ENCODE measurements around the gene GPANK1.

GRCh38 chr6:31676322-31676903 lies 11.6 kb upstream of the GPANK1 start:
- TF ChIP-seq CTCF (conservative IDR thresholded peaks at IDR 0.05; ENCODE audit: low read depth, low read length) (no peak), EZH2 (IDR thresholded peaks at IDR 0.05; ENCODE audit: borderline replicate concordance, low read depth, low read length, poor library complexity, severe bottlenecking) (no peak)

Data from A673 (cell line).